A549 (cell line): Measurements from ENCODE around the gene PYROXD2.

ENCODE experiments used
- EP300 ChIP-seq, 2 experiments: fragments of >200 bp; sonication (Bioruptor Twin); formaldehyde crosslinking; IDR thresholded peaks; 2 replicates in 1 of 2; 3 replicates in 1 of 2; pipeline ENCODE4 v1.6.1; 2016 to 2017
- JUN ChIP-seq, 2 experiments: fragments of >200 bp; sonication (Bioruptor Twin); formaldehyde crosslinking; IDR thresholded peaks; 2 replicates in 1 of 2; 3 replicates in 1 of 2; pipeline ENCODE4 v1.6.1; 2016 to 2017
- KDM5A ChIP-seq: fragments of 200-600 bp; sonication (generic); IDR thresholded peaks from 2 replicates; pipeline ENCODE4 v1.6.1; 2016; ENCODE audit warnings: antibody characterized with exemption, mild to moderate bottlenecking
- POLR2A ChIP-seq: IDR thresholded peaks from 2 replicates; pipeline ENCODE4 v1.6.1; 2012; ENCODE audit warnings: mild to moderate bottlenecking, low read length
- RAD21 ChIP-seq, 2 experiments: fragments of >200 bp in 1 of 2; sonication (Bioruptor Twin) in 1 of 2; formaldehyde crosslinking in 1 of 2; IDR thresholded peaks in 1 of 2; conservative IDR thresholded peaks in 1 of 2; 2 replicates in 1 of 2; 3 replicates in 1 of 2; pipeline ENCODE4 v1.6.1; 2012 to 2018; ENCODE audit warnings: inconsistent platforms in 1 of 2
- SREBF2 ChIP-seq: fragments of 450-650 bp; IDR thresholded peaks from 2 replicates; pipeline ENCODE4 v1.6.1; 2014; ENCODE audit warnings: mild to moderate bottlenecking, moderate library complexity
- TF ChIP-seq, protein P1 (sequence below): fragments of >200 bp; sonication (Bioruptor Twin); formaldehyde crosslinking; IDR thresholded peaks from 3 replicates; pipeline ENCODE4 v1.5.1; 2016
- TF ChIP-seq, protein P2 (sequence below): fragments of >200 bp; sonication (Bioruptor Twin); formaldehyde crosslinking; IDR thresholded peaks from 3 replicates; pipeline ENCODE4 v1.6.1; 2016

- TF ChIP-seq, protein P1, sequence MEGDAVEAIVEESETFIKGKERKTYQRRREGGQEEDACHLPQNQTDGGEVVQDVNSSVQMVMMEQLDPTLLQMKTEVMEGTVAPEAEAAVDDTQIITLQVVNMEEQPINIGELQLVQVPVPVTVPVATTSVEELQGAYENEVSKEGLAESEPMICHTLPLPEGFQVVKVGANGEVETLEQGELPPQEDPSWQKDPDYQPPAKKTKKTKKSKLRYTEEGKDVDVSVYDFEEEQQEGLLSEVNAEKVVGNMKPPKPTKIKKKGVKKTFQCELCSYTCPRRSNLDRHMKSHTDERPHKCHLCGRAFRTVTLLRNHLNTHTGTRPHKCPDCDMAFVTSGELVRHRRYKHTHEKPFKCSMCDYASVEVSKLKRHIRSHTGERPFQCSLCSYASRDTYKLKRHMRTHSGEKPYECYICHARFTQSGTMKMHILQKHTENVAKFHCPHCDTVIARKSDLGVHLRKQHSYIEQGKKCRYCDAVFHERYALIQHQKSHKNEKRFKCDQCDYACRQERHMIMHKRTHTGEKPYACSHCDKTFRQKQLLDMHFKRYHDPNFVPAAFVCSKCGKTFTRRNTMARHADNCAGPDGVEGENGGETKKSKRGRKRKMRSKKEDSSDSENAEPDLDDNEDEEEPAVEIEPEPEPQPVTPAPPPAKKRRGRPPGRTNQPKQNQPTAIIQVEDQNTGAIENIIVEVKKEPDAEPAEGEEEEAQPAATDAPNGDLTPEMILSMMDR: no peak
- TF ChIP-seq JUN (IDR thresholded peaks at IDR 0.05): no peak
- TF ChIP-seq POLR2A: no peak
- no peak for TF ChIP-seq EP300 (IDR thresholded peaks at IDR 0.05)
- no peak for TF ChIP-seq SREBF2
- TF ChIP-seq RAD21 (conservative IDR thresholded peaks at IDR 0.05 in 1 of 2, IDR thresholded peaks at IDR 0.05 in 1 of 2): no peak
- no peak for TF ChIP-seq KDM5A
- TF ChIP-seq, protein P2, sequence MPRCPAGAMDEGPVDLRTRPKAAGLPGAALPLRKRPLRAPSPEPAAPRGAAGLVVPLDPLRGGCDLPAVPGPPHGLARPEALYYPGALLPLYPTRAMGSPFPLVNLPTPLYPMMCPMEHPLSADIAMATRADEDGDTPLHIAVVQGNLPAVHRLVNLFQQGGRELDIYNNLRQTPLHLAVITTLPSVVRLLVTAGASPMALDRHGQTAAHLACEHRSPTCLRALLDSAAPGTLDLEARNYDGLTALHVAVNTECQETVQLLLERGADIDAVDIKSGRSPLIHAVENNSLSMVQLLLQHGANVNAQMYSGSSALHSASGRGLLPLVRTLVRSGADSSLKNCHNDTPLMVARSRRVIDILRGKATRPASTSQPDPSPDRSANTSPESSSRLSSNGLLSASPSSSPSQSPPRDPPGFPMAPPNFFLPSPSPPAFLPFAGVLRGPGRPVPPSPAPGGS: no peak
Measured at GRCh38 chr10:98361131-98362025, 53.6 kb downstream of the PYROXD2 start.
